RPMI8226 (cell line): ENCODE results near the gene CACNA1E.
"Not testable (repeated sequence)": the region's sequence is repeated elsewhere in the genome, so short reads cannot be mapped to it uniquely, and the experiment has no call there.

Source experiments
- DNase-seq: peaks from one replicate; pipeline ENCODE4 v3.0.0-alpha.2; 2015

CACNA1E gene

DNA sequence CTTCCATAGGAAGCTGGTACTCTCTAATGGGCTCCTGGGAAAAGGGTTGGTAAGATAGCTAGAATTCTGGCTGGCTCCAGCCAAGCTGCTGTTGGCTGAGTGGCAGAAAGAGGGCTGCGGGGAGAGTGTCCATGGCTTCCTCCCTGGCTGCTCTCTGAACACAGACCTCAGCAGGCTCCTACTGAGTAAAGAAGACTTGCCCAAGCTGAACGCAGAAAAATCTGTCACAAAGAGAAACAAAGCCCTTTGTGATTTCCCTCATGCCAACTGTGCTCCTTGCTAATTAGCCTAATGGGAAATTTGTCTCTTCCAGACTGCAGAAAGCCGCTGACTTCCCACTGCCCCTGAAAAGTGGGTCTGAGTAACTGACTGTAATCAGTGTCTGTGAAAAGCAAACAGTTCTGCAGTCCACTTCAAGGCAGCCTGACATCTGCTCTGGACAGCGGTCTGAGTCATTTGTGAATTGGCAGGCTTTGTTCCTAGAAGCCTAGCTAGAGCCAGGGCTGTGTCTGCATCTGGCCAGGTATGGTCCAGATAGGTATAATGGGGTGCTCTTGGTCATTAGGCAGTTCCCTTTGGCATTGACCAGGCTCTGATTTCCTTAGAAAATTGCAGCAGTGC lies 295.4 kb downstream of the CACNA1E start:
- no peak for DNase-seq

DNA sequence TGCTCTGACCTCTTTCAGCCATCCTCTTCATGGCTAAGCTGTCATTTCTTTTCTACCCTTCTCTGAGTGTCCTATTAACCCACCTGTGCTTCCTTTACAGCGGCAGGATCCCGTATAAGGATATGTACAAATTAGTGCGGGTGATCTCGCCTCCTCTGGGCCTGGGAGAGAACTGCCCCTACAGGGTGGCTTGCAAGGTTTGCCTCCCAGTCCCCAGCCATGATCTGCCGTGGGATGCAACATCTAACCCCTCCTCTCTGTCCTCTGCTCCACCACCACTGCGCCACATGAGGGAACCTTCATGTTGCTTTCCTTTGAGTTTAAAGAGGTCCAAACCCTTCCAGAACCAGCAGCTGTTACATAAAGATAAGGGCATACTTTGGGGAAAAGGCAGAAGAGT lies 296.0 kb downstream of the CACNA1E start:
- no peak for DNase-seq

DNA sequence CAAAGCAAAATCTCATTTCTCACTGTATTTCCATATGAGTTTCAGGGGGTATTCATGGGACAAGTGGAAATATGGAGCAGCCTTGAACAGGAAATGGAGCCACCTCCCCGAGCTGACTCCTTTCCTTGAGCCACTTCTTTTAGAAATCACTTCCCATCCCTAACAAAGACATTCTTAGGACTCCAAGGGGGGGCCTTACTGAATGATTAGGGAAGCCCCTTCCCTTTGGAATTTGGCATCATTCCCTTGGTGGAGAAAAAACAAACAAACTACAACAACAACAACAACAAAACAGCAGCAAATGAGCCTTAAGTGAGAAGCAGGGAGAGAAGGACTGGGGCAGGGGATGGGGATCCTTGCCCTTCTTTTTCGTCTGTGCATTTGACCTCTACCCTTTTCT lies 299.9 kb downstream of the CACNA1E start:
- DNase-seq, result no peak

DNA sequence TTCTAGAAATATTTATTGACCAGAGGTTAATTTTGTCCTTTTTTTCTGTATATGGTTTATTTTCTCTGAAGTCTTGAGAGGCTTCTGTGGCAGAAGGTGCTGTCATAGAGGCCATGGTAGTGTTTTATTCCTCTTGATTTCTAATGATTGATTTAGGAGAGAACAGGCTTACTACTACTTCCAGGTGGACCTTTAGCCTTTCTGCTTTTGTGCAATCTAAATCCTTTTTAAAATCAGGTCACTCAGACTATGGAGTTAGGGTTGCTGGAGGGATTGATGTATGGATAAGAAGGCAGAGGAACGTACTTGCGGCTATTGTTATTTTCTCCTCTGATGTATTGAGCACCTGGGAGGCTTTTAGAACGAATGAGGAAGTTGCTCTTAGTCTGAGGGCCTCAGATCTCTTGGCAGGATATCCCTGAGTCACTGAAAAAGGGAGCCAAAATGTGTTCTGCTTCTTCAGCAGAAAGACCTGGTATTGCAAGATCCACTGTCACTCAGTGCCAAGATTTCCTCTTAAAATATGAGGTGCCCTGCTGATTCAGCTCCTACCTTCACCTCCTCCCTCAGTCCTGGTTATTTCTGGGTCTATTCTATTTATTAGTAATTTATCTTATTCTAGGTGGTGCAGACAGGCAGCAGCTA lies 300.8 kb downstream of the CACNA1E start:
- peak; percentile 91 for DNase-seq

DNA sequence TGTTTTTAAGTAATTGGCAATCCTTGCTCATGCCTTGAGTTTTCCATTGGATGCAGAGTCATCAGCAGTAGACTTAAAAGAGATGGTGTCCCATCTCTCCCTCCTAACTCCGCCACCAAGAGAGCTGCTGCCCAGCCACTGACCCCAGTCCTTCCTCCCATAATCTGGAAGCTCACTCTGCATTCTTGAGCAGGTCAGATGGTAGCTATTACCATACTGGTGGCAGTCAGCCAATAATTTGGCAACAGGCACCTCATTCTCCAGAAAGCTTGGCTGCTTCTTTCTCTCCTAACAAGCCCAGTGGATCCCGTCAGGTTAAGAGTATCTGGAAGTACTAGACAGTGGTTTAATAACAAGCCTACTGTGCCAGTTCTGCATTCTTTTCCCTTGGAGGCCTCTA lies 306.1 kb downstream of the CACNA1E start:
- DNase-seq, result peak; percentile 20

DNA sequence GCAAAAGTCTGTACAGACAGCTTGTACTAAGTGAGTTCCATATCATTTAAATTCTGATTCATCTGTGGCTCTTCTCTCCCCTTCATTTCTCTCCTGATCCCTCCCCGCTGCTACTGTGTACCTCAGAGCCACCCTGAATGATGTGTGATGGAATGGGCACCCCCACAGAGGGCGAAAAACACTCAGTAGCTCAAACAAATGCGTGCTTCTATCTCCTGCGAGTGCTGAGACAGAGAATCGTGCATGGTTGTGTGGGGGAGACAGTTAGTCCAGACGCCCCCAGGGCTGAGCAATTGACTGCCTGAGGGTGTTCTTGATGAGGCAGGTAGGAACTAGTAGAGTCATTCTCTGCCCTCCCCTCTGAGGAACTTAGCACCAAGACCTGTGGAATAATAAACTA lies 308.4 kb downstream of the CACNA1E start:
- DNase-seq, result no peak

DNA sequence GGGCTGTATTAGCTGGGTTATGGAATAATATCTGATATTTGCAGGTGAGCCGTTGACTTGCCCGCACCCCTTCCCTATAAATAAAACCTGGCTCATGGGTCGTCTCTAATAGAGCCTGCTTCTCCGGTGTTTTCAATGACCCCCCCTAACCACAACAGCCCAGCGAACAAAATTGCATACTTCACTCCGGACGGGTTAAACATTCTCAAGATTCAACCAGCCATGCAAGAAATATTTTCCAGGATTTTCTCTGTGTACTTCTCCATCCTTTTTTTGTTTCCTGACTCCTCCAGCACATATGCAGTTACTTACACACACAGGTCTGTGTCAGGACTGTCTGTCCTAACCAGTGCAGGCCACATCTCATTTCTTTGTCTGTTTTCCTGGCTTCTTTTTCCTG lies 310.5 kb downstream of the CACNA1E start:
- DNase-seq, result no peak

DNA sequence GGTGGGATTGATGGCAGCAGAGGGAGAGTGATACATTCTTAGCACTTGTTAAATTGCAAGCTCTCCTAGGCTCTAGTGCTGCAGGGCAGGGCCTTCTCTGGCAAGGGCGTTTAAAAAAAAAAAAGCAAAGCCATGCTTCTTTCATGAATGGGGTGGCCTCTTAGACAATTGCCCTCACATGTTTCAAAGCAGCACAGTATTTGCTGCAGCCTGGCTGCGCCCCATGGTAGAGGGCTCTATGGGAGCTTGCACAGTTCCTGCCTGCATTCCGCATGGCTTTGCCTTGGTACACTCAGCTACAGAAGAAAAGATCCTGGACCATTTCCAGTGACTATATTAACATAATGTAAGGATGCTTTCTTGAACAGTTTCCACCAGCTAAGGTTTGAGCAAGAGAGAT lies 311.0 kb downstream of the CACNA1E start:
- DNase-seq, result no peak

DNA sequence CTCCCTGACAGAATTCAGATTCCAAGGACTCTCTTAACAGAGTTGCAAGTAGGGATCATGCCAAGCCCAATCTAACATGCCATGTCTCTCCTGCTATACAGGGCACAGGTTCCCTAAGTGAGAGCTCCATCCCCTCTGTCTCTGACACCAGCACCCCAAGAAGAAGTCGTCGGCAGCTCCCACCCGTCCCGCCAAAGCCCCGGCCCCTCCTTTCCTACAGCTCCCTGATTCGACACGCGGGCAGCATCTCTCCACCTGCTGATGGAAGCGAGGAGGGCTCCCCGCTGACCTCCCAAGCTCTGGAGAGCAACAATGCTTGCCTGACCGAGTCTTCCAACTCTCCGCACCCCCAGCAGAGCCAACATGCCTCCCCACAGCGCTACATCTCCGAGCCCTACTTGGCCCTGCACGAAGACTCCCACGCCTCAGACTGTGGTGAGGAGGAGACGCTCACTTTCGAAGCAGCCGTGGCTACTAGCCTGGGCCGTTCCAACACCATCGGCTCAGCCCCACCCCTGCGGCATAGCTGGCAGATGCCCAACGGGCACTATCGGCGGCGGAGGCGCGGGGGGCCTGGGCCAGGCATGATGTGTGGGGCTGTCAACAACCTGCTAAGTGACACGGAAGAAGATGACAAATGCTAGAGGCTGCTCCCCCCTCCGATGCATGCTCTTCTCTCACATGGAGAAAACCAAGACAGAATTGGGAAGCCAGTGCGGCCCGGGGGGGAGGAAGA lies 315.0 kb downstream of the CACNA1E start:
- peak; percentile 13 for DNase-seq

DNA sequence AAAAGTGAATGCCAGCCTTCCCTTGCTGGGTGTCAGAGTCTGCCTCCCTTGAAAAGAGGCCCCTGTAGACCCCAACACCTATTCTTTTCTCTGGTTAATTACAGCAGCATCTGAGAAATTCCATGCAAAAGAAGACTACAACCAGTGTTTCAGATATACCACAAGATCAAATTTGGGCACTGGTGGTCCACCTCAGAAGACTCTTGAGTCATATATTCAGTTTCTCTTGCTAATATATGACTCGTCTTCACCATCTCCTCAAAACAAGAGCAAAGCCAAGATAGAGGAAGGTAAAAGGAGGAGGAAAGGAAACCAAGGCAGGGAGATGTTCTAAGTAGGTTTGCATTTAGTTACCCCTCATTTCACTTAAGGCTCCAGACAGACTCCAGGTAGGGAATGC lies 318.3 kb downstream of the CACNA1E start:
- no peak for DNase-seq

DNA sequence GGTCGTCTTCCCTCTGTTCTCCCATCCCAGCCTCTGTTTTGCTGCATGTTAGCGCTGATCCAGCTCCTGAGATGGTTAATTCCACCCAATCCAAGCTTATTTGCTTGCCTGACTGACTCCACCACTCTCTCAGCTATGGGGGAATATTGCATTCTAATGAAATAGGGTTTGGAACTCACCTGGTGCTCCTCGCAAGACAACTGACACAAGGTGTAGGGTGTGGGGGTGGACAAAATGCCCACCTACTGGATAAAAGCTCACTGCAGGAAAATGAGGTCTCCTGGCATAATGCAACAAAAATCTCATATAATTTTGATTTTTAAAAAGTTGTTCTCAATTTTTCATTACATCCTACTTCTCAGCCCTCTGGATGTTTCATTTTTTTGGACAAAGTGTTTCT lies 319.1 kb downstream of the CACNA1E start:
- no peak for DNase-seq

DNA sequence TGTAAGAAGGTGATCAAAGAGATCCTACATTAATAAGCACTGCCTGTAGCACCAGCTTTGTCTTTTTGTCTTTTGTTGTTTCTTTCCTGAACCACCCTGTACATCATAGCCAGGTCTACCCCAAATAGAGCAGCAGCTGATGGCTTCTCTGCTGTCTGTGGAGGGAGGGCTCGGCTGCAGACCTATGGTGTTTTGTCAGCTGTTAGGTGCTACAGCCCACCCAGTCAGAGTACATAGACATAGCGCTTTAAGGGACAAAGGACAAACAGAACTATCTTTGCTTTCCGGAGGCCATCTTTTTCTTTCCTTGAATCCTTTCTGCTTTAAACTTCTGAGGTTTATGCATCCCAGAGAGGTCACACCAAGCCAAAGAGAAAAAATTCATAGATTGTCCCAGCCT lies 320.1 kb downstream of the CACNA1E start:
- DNase-seq, result no peak

DNA sequence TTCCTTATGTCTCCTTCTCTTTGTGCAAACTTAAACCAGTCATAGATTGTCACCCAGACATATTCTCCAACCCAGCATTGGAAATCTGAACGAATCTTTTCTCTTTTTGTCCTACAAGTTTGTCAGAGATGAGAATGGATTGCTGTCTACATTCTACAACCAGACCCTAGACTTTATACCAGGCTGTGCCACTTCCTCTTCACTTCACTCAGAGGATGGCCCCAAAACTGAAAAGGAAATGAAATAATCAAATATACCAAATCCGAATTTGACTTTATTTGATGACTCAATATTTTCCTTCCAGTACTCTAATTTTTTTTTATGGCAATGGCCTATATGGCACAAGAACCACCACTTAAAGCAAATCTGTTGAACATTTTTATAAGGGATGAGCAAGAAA lies 321.7 kb downstream of the CACNA1E start:
- DNase-seq, result no peak

DNA sequence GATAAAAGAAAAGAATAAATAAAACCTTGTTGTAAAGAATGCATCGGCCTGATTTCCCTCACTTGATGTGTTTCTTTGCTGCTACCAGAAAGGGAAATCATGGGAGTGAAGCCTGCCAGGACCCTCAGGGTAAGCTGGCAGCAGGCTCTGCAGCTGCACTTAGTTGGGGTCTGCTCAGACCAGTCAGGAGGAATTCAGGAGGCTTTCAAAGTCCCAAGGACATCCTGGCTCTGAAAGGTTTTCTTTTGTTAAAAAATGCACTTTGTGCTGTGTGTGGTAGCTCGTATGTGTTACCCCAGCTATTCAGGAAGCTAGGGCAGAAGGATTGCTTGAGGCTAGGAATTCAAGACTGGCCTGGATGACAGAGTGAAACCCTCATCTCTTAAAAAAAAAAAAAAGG lies 323.4 kb downstream of the CACNA1E start:
- DNase-seq, result no peak

DNA sequence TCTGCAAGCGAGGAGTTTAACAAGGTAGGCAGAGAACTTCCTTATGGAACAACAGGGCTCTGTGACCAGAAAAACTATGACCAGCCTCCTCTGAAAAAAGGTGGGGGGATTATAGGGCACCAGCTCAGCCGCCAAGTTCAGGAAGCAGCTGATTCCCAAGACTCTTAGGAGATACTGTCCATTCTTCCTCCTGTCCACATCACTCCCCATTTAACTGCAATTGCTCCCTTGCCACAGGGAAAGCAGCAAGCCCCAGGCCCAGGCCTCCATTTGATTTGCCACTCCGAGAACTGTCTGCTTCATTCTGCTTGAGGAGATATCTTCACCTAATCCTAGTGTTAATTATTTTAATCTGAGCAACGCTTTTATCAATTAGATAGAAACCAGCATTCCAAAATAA lies 323.9 kb downstream of the CACNA1E start:
- no peak for DNase-seq

DNA sequence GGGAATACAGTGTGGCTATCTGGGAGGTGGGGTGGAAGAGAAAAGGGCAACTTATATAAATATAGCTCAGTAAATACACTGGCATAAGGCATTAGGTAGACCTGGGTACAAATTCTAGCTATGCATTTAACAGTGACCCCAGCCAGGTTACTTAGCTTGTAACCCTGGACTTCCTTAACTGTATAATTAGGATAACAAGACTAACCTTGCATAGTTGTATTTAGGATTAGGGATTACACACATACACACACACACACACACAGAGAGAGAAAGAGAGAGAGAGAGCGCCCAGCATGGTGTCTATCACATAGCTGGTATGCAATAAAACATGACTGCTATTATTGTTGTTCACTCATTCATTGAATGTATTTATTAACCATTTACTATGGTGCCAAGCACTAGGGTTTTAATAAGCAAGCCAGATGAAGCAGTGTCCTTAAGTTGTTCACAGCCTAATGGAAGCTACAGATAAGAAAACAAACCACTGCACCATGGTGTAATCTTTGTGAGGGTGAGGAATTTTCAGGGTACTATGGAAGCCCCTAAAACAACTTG lies 326.8 kb downstream of the CACNA1E start:
- no peak for DNase-seq

DNA sequence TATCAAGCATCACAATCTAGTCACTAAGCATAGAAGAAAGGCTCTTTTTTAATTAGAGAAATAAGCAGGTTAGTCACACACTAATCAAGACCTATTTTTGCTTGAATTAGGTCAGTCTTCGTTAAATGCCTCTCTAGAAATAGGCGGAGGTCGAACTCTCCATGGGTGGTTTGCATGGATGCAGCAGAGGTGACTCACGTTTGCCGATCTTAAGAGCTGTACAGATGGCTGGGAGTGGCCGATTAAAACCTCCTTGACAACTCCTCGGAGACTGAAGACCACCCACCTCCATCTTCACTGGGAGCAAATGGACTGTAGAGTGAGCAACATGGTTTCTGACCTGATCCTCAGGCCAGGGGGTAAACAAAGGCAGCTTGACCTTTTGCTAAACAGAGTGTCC lies 328.9 kb downstream of the CACNA1E start:
- no peak for DNase-seq

DNA sequence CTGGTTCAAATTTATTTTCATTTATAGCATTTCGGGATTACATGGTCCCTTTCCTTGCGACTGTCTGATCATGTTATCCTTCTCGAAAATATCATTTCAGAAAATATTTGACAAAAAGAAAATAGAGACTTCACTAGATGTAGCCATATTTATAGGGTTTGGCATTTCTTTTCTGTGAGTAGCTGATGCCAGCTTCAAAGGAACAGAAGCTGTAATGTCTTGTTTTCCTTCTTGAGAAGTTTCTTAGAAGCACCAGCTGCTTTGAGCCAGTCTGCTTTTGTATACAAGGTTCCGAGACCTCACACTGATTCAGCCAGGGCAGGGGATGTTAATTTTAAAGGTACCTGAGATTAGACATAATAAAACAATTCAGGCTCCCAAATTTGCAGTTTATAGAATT lies 329.9 kb downstream of the CACNA1E start:
- no peak for DNase-seq

DNA sequence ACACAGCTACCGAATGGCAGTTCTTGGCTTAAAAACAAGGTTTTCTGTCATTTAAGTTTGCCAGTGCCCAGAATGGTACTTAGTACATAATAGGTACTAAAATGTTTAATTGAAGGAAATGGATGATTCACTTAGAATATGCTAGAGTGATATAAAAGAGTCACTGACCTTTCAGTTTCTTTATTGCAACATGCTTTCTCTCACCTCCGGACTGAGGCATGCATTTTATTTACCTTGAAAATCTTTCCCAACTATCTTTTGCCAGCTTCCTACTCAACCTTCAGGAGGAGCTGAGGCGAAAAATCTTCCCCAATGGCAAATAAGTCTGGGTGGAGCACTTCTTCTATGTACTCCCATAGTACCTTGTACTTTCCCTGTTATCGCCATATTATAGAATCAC lies 333.3 kb downstream of the CACNA1E start:
- DNase-seq, result no peak

DNA sequence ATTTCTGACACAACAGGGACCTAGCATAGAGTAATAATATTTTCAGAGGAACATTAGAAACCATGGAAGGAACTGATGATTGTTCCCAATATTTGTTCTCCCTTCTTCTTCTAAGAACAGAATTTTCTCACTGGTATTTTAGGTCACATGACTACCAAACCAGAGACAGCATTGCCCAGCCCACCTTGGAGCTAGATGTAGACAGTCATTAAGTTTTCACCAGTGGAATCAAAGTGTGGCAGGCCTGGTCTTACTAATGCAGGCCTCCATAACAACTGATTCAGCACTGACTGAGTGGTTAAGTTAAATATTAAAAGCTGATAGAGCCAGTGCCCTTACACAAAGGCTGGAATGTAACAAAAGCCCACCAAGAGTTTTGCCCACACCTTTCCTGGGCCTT lies 333.8 kb downstream of the CACNA1E start:
- no peak for DNase-seq

DNA sequence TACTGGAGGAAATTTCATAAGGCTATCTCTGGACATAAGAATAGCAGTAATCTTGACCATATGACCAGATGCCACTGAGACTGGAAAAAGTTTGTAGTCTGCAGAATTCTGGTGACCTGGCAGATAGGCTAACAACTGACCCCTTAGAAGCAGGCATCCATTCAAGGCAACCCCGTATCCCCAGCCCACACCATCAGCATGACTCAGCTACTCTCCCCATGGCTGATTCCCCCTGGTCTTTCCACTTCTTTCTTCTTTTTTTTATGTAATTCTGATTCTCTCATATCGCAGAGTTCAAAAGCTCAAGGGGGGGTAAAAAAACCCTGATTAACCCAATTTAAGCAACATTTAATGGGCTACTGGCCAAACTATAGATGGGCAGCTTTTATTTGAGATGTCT lies 335.1 kb downstream of the CACNA1E start:
- no peak for DNase-seq

DNA sequence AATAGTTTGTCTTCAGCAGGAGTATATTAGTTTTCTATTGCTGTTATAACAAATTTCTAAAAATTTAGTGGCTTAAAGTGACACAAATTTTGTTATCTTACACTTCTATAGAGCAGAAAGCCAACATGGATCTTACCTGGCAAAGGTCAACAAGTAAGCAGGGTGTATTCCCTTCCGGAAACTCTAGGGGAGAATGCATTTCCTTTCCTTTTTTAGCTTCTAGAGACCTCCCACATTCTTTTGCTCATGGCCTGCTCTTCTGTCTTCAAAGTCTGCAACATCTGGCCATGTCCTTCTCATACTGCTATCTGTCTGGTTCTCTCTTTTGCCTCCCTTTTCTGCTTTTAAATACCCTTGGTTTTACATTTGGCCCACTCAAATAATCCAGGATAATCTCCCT lies 335.6 kb downstream of the CACNA1E start:
- DNase-seq, result no peak

DNA sequence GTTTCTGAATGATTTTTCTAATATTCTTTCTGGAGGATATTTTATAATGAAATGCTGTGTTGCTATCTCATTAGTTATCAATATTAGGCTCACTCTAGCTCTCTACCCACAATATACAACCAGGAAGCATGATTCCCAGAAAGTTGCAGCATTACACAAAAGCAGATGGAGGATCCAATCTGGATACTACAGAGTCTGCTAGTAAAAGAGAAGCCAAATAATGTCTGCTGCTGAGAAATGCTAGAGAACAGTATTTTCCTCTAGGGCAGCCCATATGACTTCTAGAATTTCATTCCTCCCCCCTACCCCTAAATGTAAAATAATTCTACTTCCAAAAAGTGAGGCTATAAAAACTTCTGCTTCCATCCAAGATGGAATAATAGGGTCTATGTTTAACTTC lies 338.4 kb downstream of the CACNA1E start:
- no peak for DNase-seq

DNA sequence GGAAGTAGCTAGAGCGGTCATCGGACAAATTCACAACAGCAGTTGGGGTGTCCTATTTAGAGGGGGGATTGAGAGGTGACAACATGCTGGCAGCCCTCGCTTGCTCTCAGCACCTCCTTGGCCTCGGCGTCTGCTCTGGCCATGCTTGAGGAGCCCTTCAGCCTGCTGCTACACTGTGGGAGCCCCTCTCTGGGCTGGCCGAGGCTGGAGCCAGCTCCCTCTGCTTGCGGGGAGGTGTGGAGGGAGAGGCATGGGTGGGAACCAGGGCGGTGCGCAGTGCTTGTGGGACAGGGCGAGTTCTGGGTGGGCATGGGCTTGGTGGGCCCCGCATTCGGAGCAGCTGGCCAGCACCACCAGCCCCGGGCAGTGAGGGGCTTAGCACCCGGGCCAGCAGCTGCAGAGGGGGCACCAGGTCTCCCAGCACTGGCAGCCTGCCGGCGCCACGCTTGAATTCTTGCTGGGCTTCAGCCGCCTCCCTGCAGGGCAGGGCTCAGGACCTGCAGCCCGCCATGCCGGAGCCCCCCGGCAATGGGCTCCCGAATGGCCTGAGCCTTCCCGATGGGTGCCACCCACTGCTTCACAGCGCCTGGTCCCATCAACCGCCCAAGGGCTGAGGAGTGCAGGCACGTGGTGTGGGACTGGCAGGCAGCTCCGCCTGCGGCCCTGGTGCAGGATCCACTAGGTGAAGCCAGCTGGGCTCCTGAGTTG lies 349.0 kb downstream of the CACNA1E start:
- not testable (repeated sequence) for DNase-seq
